Fibroblast of mammary gland (primary cell): Measurements from ENCODE around the gene TPRG1L.

Experiments
- DNase-seq: peaks from one replicate; pipeline ENCODE4 v3.0.0-alpha.2; 2010; ENCODE audit warnings: low read depth
- H3K4me3 ChIP-seq: 2 replicates; pipeline ENCODE4 v1.5.1; 2011; ENCODE audit warnings: low read depth, mild to moderate bottlenecking, low read length, moderate library complexity; ENCODE audit not compliant: control insufficient read depth
- TF ChIP-seq, protein P1 (sequence below): conservative IDR thresholded peaks from 2 replicates; pipeline ENCODE4 v1.5.1; 2011; ENCODE audit warnings: low read depth, low read length, inconsistent platforms; ENCODE audit not compliant: control insufficient read depth, insufficient read depth

TPRG1L gene

DNA sequence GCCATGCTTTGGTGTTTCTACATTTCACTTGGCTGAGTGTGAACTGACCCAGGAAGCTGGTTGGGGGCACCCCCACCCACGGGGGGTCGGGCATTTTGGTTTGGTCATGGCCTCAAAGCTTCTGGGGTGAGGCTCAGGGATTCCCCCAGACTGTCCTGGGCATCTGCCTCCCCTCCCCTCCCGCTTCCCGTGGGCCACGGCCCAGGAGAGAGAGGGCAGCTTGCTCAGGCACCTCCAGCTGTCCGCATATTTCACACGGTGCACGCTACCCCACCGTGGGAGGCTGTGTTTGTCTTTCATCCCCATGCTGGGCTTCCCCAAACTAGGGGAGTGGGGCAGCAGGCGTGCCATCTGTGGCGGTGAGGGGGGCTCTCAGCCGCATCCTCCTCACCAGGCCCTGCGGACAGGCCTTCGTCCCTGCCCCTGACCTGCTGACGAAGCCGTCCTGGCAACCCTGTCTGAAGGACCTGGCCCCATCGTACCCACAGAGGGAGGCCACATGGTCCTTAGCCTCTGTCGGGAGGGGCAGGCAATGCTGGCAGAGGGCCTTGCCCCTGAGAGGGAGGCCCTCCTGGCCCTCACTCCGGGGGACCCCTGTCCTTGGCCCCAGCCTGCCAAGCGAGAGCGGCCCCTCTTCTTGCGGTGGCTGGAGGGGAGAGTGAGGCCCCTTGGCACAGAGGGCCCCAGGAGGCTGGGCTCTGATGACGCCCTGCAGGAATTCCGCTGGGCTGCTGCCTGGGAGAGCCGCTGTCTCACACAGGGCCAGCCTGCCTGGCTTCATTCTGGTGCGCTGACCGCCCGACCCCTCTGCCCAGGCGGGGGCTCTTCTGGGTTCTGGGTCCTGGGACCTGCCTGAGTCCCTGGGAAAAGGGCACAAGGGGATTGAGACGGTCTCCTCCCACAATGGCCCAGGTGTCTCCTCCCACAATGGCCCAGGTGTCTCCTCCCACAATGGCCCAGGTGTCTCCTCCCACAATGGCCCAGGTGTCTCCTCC is 49.6 kb downstream of the TPRG1L start:
- TF ChIP-seq, protein P1, sequence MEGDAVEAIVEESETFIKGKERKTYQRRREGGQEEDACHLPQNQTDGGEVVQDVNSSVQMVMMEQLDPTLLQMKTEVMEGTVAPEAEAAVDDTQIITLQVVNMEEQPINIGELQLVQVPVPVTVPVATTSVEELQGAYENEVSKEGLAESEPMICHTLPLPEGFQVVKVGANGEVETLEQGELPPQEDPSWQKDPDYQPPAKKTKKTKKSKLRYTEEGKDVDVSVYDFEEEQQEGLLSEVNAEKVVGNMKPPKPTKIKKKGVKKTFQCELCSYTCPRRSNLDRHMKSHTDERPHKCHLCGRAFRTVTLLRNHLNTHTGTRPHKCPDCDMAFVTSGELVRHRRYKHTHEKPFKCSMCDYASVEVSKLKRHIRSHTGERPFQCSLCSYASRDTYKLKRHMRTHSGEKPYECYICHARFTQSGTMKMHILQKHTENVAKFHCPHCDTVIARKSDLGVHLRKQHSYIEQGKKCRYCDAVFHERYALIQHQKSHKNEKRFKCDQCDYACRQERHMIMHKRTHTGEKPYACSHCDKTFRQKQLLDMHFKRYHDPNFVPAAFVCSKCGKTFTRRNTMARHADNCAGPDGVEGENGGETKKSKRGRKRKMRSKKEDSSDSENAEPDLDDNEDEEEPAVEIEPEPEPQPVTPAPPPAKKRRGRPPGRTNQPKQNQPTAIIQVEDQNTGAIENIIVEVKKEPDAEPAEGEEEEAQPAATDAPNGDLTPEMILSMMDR, result no peak
- DNase-seq, result no peak
- H3K4me3 ChIP-seq, result no peak overlapping the region

DNA sequence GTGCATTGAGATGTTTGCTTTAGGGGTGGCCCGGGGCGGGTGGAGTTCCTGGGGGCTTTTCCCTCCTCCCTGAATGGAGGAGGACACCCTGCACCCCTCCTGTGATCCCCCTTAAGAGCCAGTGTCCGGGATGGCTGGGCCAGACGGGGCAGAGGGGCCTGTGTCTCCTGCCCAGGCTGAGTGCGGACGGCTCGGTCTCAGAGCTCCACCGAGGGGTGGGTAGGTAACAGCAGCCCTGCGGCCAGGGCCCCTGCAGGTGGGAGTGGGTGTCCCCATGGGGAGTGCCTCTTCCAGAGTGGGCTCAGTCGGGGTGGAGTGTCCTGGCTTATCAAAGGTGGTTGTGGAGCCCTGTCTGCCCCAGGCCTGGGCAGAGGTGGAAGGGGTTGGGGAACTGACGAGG is 50.6 kb downstream of the TPRG1L start:
- no peak overlapping the region for H3K4me3 ChIP-seq
- TF ChIP-seq, protein P1, result no peak
- no peak for DNase-seq

DNA sequence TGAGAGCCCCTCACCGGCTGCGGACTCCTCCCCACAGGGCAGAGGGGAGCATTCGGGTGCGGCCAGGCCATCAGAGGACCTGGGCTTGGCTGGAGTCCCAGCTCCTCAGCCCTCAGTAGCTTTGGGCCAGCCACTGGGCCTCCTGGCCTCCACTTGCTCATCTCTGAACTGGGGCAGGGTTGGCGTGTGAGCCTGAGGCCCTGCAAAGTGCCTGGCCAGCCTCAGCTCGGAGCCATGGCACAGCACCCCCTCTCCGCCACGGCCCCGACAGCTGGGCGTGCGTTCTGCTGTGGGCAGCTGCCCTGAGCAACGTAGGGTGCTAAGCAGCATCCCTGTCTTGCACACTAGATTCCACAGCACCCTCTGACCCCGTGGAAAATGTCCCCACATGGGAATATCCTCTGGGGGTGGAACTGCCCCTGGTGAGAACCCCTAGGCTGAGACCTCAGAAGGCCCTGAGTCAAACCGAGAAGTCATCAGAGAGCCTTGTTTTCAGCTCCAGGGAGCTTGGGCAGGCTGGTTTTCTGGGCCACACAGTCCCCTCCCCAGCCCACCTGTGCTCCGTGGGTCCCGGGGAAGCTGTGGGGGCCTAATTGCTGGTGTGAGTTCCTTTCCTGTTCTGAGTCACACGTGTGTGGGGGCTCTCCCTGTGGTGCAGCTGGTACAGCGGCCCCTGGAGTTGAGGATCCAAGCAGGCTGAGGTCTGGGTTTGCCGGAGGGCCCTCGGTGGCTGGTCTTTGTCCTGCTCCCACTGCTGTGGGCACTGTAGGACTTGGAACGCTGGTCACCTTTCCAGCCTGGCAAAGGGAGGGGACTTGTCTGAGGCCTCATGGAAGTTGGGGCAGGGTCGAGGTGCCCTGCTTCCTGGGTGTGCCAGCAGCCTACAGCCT is 52.0 kb downstream of the TPRG1L start:
- no peak overlapping the region for H3K4me3 ChIP-seq
- DNase-seq, result no peak
- TF ChIP-seq, protein P1, result no peak

DNA sequence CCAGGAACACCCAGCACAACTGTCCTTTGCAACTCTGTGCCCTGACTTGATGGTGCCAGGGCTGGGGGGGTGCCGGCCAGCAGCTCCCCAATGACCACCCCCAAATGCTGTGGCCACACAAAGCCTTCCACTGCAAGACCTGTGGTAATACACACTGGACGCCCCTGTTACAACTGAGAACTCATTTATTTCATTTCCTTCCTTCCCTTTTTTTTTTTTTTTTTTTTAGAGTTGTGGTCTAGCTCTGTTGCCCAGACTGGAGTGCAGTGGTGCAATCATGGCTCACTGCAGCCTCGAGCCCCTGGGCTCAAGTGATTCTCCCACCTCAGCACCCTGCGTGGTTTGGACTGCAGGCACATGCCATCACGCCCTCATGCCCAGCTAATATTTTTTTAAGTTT is 52.7 kb downstream of the TPRG1L start:
- no peak overlapping the region for H3K4me3 ChIP-seq
- no peak for DNase-seq
- TF ChIP-seq, protein P1, result no peak

DNA sequence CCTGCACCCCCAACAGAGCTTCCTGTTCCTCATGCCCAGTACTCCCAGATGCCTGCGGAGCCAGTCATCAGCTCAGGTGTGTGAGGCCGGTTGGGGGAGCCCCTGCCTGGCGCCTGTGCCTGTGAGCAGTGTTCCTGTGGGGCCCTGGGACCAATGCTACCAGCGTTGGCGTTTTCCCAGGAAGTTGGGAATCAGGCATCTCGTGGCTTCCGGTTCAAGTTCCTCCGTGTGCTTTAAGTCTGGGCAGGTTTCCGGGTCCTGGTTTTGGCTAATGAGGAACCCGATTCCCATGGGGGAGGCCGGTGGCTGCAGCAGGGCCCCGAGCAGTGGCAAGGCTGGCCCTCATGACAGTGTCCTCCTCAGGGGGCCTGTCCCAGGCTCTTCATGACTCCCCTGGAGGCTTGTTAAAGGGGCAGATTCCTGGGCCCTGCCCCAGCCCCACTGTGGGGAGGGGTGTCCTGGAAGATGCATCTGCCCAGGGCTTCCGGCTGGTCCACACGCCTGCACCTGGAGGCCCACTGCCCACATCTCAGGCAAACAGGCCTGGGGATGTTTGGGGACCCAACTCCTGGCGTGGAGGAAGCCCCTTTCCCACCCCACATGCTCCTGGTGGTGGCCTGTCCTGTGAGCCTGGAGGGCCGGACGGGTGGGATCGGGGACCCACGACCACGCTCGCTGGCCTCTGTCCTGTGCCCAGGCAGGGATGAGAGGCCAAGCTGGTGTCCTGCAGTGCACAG is 53.7 kb downstream of the TPRG1L start:
- no peak for DNase-seq
- H3K4me3 ChIP-seq, result no peak overlapping the region
- TF ChIP-seq, protein P1, result no peak

DNA sequence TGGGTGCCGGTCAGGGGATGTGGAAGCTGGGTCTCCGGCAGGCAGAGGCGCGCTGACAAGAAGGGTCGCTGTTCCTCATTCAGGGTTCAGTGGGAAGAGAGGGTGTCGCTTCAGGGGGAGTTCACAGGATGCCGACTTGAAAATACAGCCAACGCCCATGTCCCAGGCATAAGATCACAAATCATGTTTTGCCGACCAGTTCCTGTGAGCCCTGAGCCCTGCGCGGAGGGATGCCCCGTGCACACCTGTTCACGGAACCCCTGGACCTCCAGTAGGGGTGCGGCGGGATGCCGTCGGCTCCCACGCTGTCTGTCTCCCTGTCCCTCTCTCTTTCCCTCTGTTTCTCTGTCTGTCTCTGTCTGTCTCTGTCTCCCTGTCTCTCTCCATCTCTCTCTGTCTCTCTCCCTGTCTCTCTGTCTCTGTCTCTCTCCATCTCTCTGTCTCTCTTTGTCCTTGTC is 54.3 kb downstream of the TPRG1L start:
- no peak for DNase-seq
- TF ChIP-seq, protein P1, result no peak
- no peak overlapping the region for H3K4me3 ChIP-seq
